Activated CD4-positive, alpha-beta memory T cell treated with anti-CD3 and anti-CD28 coated beads, Interleukin-2, amount 10 ng/mL, durations not matched to agents 7 days and 5 days (primary cell): Measurements from ENCODE around the gene SYNGAP1. TPM values are rescaled to one million over a fixed set of nuclear protein-coding genes. Genes with fewer than 3 reads are reported as not detected.

Experiments used
- CTCF ChIA-PET: fragments of 350-600 bp; sonication (Branson Sonifier 250); formaldehyde crosslinking; loops from one replicate; lab custom pipeline; 2021; ENCODE audit warnings: antibody characterized with exemption, inconsistent platforms; lab: Charles Lee
- POLR2A ChIA-PET: fragments of 350-600 bp; sonication (Branson Sonifier 250); formaldehyde crosslinking; loops from one replicate; lab custom pipeline; 2021; ENCODE audit warnings: antibody characterized with exemption; lab: Charles Lee
- DNase-seq: peaks from one replicate; pipeline ENCODE4 v3.0.0-alpha.2; 2020
- H3K27ac Mint-ChIP-seq: one replicate; pipeline ENCODE4 v1.8.0; 2021; ENCODE audit warnings: mild to moderate bottlenecking, mixed read lengths
- H3K27me3 Mint-ChIP-seq: one replicate; pipeline ENCODE4 v1.8.0; 2021; ENCODE audit warnings: mixed read lengths
- H3K36me3 Mint-ChIP-seq: one replicate; pipeline ENCODE4 v1.8.0; 2021; ENCODE audit warnings: low read depth, mixed read lengths
- H3K4me1 Mint-ChIP-seq: one replicate; pipeline ENCODE4 v1.8.0; 2021; ENCODE audit warnings: mixed read lengths
- H3K4me3 Mint-ChIP-seq: one replicate; pipeline ENCODE4 v1.8.0; 2021; ENCODE audit warnings: mild to moderate bottlenecking, mixed read lengths
- H3K9me3 Mint-ChIP-seq: one replicate; pipeline ENCODE4 v1.8.0; 2021; ENCODE audit warnings: mixed read lengths
- total RNA-seq, 2 experiments: library from RNA; stranded (reverse); gene quantifications; one replicate each; pipeline ENCODE4 v1.2.3, GENCODE V29; 2021

The SYNGAP1 gene
- total RNA-seq, 2 experiments from 2014 or later: 35.3 to 39.7 TPM

DNA sequence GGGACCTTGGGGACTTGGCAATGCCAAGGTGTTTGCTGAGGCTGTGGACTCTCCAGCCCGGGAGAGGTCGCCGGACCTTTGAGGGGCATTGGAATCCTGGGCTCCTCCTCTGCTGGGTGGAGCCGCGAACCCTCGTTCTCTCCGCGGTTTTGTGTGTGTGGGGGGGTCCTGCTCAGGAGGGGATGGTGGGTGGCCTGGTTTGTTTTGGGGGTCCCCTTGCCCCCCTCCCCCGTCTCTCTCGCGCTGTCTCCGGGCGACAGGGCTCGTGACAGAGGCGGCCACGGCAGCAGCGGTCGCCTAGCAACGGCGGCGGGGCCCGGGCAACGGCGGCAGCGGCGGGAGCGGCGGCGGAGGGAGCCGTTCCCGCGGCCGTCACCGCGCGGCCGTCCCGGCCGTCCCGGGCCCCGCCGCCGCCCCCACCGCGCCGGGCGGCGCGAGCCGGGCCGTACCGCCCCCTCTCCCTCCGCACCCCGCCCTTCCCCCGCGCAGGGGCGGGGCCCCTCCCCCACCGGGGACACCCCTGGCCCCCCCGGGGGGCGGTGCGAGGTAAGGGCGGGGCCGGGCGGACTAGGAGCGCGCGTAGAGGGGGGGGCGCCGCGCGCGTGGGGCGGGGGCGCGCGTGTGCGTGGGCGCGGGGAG lies 7.8 kb downstream of the SYNGAP1 start:
- H3K9me3 Mint-ChIP-seq: no peaks in the 10 kb centered on the region
- DNase-seq: peak; percentile 69
- H3K27ac Mint-ChIP-seq: peak overlapping the region; percentile 93
- peaks cover 80% of the 10 kb centered on the region for H3K4me1 Mint-ChIP-seq
- H3K4me3 Mint-ChIP-seq: peak overlapping the region; percentile 98
- peaks cover 5% of the 10 kb centered on the region for H3K27me3 Mint-ChIP-seq
- peaks cover 21% of the 10 kb centered on the region for H3K36me3 Mint-ChIP-seq
- POLR2A ChIA-PET: interaction anchor here (1.9 kb wide), 1 partner anchor 27 kb away, joined by 10 read pairs; the partner anchor contains the start of gene ZBTB9
- CTCF ChIA-PET: interaction anchor here (2.0 kb wide), 1 partner anchor 9 kb away, joined by 8 read pairs; the partner anchor contains the start of gene SYNGAP1

GRCh38 chr6:33428224-33428965 lies 8.5 kb downstream of the SYNGAP1 start:
- H3K4me1 Mint-ChIP-seq: peaks cover 81% of the 10 kb centered on the region
- CTCF ChIA-PET: interaction anchor here (0.9 to 2.0 kb wide), 4 partner anchors 9 to 180 kb away, joined by 3 to 8 read pairs (median 4); partner anchors contain the start of genes CUTA and SYNGAP1
- POLR2A ChIA-PET: interaction anchor here (0.6 to 4.2 kb wide), 8 partner anchors 11 to 220 kb away, joined by 3 to 32 read pairs (median 3); partner anchors contain the start of genes CUTA, RING1, RPS18 and VPS52

DNA sequence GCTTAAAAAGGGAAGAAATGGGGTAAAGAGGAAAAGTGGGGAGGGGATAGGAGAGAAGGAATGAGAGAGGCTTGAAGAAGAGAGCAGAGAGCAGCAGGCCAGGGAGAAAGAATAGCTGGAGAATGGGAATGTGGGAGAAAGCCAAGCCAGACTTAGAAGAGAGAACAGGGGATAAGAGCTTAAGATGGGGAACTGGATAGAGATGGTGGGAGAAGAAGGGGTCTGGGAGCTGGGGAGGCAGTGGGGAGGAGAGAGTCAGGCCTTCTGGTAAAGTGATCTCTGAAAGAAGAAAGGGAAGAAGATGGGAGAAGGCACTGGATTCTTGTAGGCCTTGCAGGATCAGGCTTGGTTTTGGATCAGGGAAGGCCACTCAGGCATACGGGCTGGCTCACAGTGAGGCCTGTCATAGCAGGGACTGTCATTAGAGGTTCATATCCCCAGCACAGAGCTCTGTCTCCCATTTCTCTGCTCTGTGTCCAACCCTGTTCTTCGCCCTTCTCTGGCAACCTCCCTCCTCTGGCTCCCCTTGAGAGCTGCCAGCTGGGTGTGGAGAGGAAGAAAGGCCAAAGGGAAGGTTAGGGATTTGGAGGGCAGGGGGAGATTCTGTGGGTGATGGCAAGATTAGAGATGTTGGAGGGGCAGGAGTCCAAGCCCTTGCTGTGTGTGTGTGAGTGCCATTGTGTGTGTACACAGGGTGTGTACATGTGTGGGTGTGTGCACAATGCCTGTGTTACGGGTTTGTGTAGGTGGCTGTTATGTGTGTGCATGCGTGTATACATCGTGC lies 9.3 kb downstream of the SYNGAP1 start:
- Mint-ChIP-seq H3K4me3 (peak overlapping the region; percentile 84), H3K36me3 (peaks cover 19% of the 10 kb centered on the region), H3K4me1 (peaks cover 79% of the 10 kb centered on the region), H3K9me3 (no peaks in the 10 kb centered on the region), H3K27me3 (no peaks in the 10 kb centered on the region), H3K27ac (peak overlapping the region; percentile 90)
- ChIA-PET CTCF (interaction anchor here (0.6 to 2.1 kb wide), 7 partner anchors 10 to 179 kb away, joined by 3 to 8 read pairs (median 4); partner anchors contain the start of genes CUTA and SYNGAP1), POLR2A (interaction anchor here (0.6 to 4.2 kb wide), 14 partner anchors 11 to 457 kb away, joined by 3 to 32 read pairs (median 6); partner anchors contain the start of genes BAK1, CUTA, RING1 and RPS18)
- no peak for DNase-seq

More at GRCh38 chr6:33428224-33428965, 8.5 kb downstream of the SYNGAP1 start:
- Mint-ChIP-seq H3K36me3 (peaks cover 25% of the 10 kb centered on the region), H3K27ac (peak overlapping the region; percentile 90), H3K4me3 (peak overlapping the region; percentile 84), H3K9me3 (no peaks in the 10 kb centered on the region), H3K27me3 (no peaks in the 10 kb centered on the region)
- peak; percentile 47 for DNase-seq

- Mint-ChIP-seq H3K9me3 (no peaks in the 10 kb centered on the region), H3K36me3 (peaks cover 15% of the 10 kb centered on the region), H3K27me3 (no peaks in the 10 kb centered on the region), H3K4me3 (peak overlapping the region; percentile 84), H3K4me1 (peaks cover 74% of the 10 kb centered on the region), H3K27ac (peak overlapping the region; percentile 90)
- peak; percentile 49 for DNase-seq
- POLR2A ChIA-PET: interaction anchor here (1.0 to 4.2 kb wide), 14 partner anchors 10 to 458 kb away, joined by 3 to 32 read pairs (median 6); partner anchors contain the start of genes B3GALT4, BAK1, CUTA and RPS18
- CTCF ChIA-PET: interaction anchor here (1.2 to 2.1 kb wide), 7 partner anchors 11 to 178 kb away, joined by 3 to 14 read pairs (median 5); partner anchors contain the start of genes CUTA, SYNGAP1 and ZBTB22
These were observed 9.8 kb downstream of the SYNGAP1 start for GRCh38 chr6:33429750-33430052.

DNA sequence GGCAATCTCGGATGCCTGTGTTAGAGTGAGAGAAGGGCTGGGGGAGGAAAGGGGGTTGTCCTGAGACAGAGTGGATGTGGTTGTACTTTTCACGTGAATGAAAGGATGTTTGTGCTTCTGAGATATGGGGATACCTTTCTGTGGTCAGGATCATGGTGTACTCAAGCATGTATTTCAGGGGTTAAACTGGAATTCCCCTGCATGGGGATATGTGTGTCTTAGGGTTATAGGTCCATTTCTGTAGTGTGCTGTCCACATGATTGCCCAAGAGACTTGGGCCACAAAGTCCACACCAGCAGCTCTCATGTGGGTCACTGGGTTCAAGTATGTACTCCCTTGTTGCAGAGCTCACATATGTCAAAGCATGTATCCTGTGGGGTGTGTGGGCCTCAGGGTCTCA lies 10.5 kb downstream of the SYNGAP1 start:
- Mint-ChIP-seq H3K36me3 (peaks cover 17% of the 10 kb centered on the region), H3K4me1 (peaks cover 68% of the 10 kb centered on the region), H3K27ac (peak overlapping the region; percentile 90), H3K4me3 (peak overlapping the region; percentile 84), H3K9me3 (no peaks in the 10 kb centered on the region), H3K27me3 (no peaks in the 10 kb centered on the region)
- ChIA-PET CTCF (interaction anchor here (1.0 to 2.1 kb wide), 11 partner anchors 9 to 178 kb away, joined by 3 to 14 read pairs (median 5); partner anchors contain the start of genes BAK1, CUTA, ZBTB22 and ZBTB9), POLR2A (interaction anchor here (0.6 to 4.2 kb wide), 23 partner anchors 10 to 458 kb away, joined by 3 to 32 read pairs (median 5); partner anchors contain the start of genes B3GALT4, BAK1, CUTA and ITPR3)
- DNase-seq: no peak

GRCh38 chr6:33430991-33431879 lies 11.4 kb downstream of the SYNGAP1 start:
- H3K4me1 Mint-ChIP-seq: peaks cover 65% of the 10 kb centered on the region
- no peaks in the 10 kb centered on the region for H3K9me3 Mint-ChIP-seq
- POLR2A ChIA-PET: interaction anchor here (0.6 to 4.2 kb wide), 22 partner anchors 9 to 280 kb away, joined by 3 to 32 read pairs (median 5); partner anchors contain the start of genes B3GALT4, BAK1, CUTA and ITPR3
- H3K4me3 Mint-ChIP-seq: peak overlapping the region; percentile 84
- H3K36me3 Mint-ChIP-seq: peaks cover 25% of the 10 kb centered on the region
- H3K27me3 Mint-ChIP-seq: no peaks in the 10 kb centered on the region
- CTCF ChIA-PET: interaction anchor here (0.8 to 2.1 kb wide), 12 partner anchors 9 to 177 kb away, joined by 3 to 14 read pairs (median 5); partner anchors contain the start of genes BAK1, CUTA, ZBTB22 and ZBTB9
- DNase-seq: peak; percentile 86
- peak overlapping the region; percentile 90 for H3K27ac Mint-ChIP-seq

DNA sequence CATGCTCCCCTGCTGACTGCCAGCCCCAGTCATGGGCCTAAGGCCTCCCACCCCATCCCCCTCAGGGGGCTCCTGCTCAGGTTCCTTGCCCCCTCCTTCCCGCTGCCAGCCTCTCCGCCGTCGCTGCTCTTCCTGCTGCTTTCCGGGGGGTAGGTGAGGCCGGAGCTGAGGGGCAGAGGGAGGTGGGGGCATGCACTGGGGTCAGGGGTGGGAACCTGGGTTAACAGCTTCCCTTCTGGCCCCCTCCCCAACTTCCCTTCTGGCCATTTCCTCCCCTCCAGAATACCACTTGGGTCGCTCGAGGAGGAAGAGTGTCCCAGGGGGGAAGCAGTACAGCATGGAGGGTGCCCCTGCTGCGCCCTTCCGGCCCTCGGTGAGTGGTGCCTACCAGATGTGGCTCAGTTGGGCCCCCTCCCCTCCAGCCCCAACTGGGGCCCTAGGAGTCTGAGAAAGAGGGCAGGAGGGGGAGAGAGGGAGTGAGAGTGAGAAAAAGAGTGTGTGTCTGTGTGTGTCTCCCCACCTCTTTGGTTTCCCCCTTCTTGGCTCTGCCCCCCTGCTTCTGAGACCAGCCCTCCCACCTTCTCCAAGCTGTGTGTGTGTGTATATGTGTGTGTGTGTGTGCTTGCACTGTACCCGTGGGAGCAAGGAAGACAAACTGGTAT lies 12.1 kb downstream of the SYNGAP1 start:
- Mint-ChIP-seq H3K27ac (no peak overlapping the region), H3K4me1 (peaks cover 58% of the 10 kb centered on the region), H3K36me3 (peaks cover 32% of the 10 kb centered on the region), H3K4me3 (peak overlapping the region; percentile 12), H3K27me3 (no peaks in the 10 kb centered on the region), H3K9me3 (no peaks in the 10 kb centered on the region)
- no peak for DNase-seq
- POLR2A ChIA-PET: interaction anchor here (1.2 to 4.2 kb wide), 4 partner anchors 14 to 160 kb away, joined by 3 to 32 read pairs (median 14); partner anchors contain the start of genes CUTA, RPS18, VPS52 and ZBTB9
- CTCF ChIA-PET: interaction anchor here (1.3 kb wide), 1 partner anchor 42 kb away, joined by 6 read pairs; no protein-coding TSS in a partner anchor

DNA sequence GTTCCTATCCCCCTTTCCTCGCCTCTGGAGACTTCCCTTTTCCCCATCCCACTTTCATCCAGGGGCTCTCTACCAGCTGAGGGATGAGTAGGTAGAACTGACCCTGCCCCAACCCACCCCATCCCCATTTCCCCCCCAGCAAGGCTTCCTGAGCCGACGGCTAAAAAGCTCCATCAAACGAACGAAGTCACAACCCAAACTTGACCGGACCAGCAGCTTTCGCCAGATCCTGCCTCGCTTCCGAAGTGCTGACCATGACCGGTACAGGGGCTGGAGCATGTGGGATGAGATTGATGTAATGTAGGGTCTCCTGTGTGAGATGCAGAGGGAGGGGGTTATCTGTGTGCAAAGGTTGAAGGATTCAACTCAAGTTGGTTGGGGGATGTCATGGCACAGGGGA lies 12.7 kb downstream of the SYNGAP1 start:
- CTCF ChIA-PET: no interaction called here
- peak overlapping the region; percentile 21 for H3K4me3 Mint-ChIP-seq
- peaks cover 36% of the 10 kb centered on the region for H3K36me3 Mint-ChIP-seq
- H3K9me3 Mint-ChIP-seq: no peaks in the 10 kb centered on the region
- no peaks in the 10 kb centered on the region for H3K27me3 Mint-ChIP-seq
- POLR2A ChIA-PET: interaction anchor here (4.2 kb wide), 1 partner anchor 16 kb away, joined by 32 read pairs; the partner anchor contains the start of gene CUTA
- no peak for DNase-seq
- H3K4me1 Mint-ChIP-seq: peaks cover 52% of the 10 kb centered on the region
- H3K27ac Mint-ChIP-seq: peak overlapping the region; percentile 7

DNA sequence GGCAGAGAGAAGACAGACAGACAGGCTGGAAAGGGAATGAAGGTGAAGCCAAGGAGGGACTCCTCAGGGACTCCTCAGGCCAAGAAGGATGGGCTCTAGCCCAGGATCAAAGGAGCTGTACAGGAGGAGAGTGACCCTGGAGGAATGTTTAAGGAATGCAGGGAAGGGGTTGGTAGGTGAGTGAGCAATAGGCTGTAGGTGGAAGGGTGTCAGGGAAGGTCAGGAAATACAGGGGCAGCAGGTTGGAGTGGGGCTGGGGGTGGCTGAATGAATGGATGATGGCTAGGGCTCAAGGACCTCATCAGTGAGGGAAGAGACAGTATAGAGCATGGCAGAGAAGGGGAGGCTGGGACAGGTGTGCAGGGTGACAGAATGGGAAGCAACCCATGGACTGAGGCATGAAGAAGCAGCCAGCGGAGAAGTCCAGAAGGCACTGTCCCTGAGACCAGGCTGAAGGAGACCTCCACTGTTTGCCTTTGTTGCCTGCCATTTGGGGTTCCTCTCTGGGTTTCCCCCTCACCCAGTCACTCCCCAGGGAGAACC lies 13.2 kb downstream of the SYNGAP1 start:
- Mint-ChIP-seq H3K36me3 (peaks cover 39% of the 10 kb centered on the region), H3K4me1 (peaks cover 51% of the 10 kb centered on the region), H3K4me3 (no peak overlapping the region), H3K27ac (peak overlapping the region; percentile 7), H3K27me3 (no peaks in the 10 kb centered on the region), H3K9me3 (no peaks in the 10 kb centered on the region)
- DNase-seq: no peak
- ChIA-PET POLR2A (no interaction called here), CTCF (no interaction called here)

GRCh38 chr6:33433544-33434191 lies 13.8 kb downstream of the SYNGAP1 start:
- ChIA-PET POLR2A (no interaction called here), CTCF (no interaction called here)
- Mint-ChIP-seq H3K4me1 (peaks cover 46% of the 10 kb centered on the region), H3K9me3 (no peaks in the 10 kb centered on the region), H3K36me3 (peaks cover 42% of the 10 kb centered on the region), H3K4me3 (no peak overlapping the region), H3K27me3 (no peaks in the 10 kb centered on the region), H3K27ac (no peak overlapping the region)
- DNase-seq: no peak
